ENCODE data around the gene STING1.

The STING1 gene

DNA sequence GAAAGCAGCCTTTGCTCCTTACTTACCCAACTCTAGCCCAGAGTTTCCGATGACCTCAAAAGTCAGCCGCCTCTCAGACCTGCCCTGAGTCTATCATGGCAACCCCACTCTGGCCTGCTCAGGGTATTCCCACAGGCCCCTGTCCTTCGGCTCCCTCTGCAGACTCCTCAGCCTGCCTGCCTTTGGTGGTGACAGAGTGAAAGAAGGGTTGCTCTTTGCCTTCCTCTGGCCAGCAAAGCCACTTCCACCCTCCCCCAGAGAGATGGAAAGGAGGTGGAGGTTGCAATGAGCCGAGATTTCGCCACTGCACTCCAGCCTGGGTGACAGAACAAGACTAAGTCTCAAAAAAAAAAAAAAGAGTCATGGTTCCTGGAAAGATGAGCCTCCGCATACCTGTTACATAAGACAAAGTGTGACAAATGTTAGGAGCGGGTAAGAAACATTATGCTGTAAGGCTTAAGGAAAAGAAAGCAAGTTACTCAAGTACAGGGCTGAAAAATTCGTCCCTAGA, 14.1 kb downstream of the STING1 start:
- no peak for DNase-seq (ENCODE audit: low read depth in 2 of 2, low spot score in 1 of 2)

DNA sequence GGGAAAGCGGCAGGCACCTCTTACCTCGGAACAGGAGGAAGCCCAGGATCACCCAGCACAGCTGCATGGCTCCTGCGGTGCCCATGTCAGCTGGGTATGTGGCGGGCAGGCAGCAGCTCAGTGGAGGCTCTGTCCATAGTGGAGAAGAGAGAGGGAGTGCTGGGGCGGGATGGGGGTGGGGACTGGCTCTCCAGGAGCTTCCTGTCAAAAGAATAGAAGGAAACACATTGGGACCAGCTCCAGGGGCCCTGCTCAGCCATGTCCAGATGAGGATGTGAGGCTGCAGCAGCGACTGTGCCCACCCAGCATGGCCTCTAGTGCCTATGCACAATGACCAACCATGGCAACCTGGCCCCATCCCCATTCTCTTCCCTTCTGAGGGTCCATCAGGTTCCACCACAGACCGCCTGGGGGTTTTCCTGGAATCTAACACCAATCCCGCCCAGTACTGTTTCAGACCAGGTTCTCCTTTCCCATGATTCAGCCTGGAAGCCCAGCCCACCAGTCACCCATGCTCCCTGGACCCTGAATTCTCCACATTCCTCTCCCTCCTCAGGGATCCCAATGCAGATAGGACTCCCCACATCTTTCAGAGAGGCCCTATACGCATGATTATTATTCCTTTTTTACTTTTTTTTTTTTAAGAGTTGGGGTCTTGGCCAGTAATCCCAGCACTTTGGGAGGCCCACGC, 19.8 kb downstream of the STING1 start, which contains the start of gene ECSCR:
Gene ECSCR (minus strand): TSS at position 158 of the 691 bp plus-strand sequence. CDS start 73 bp downstream, at position 85.
- no peak for DNase-seq (ENCODE audit: low read depth in 2 of 2, low spot score in 1 of 2)

DNA sequence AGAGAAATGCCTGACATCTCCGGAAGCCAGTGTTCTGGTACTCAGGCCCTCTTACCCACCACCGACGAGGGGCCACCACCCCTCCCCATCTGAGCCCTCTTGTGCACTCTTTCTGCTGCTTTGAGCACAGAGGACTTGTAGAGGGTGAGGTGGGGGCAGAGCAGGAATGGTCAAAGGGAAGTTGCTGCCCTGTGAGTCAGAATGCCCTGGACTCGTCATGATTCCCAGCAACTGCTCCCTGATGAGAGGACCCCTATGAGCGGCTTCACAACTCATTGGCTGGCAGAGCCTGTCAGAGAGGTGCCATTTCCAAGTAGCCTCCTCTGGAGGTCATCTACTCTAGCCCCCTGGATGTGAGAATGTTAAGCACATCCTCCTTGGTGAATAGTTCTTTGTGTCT, 20.9 kb downstream of the STING1 start:
- no peak for DNase-seq (ENCODE audit: low read depth in 2 of 2, low spot score in 1 of 2)

DNA sequence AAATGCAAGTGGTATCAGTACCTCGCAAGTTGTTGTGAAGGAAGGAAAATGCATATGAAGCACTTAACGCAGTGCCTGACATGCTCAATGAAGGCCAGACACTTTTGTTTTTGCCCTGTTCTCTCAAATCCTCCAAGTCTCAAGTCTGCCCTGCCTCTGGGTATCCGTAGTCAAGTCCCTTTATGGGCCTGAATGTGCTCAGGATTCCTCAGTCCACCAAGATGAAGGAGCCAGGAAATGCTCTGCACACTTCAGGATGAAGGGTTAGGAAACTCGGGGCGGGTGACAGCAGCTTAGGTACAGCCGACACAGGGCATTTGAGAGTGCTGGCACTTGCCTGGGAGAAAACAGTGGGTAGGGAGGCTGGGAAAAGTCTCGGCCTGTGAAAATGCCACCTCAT, 21.4 kb downstream of the STING1 start:
- DNase-seq (ENCODE audit: low read depth in 2 of 2, low spot score in 1 of 2): no peak

DNA sequence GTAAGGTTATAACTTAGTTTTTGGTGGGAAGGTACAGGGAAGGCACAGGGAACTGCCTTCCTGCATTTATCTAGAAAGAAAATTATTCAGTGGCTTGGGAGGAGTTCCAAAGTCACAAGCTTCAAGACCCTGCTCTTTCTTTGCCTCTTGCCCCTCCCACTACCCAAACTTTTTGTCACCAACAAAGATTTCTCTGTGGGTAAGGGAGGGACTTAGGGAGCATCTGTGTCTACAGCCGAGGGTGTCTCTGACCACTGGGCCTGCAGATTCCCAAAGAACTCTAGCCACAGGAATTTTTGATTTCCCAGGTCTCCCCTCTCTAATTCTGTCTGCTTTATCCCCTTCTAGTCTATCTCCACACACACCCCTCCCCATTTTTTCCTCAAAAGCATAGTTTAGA, 22.1 kb downstream of the STING1 start:
- DNase-seq (ENCODE audit: low read depth in 2 of 2, low spot score in 1 of 2): no peak

DNA sequence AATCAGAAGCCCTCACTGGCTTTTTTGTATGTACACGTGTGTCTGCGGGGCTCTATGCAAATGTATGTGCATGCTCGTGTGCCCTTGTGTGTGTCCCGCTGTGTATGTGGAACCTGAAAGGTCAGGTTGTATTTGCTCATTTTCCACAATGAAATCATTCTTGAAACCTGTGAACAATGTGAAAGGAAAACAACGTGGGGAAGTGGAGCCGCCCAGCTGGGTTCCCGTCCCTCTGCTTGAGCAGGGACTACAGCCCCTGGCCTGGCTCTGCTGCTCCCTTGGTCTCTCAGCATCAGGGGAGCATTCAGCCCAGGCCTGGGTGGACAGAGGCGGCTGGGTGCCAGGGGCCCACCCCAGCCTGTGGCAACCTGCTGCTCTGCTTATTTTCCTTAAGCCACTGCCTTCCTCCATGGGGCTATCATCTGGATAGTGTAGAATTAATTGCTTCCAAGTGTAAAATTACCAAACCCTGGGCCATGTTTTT, 23.1 kb downstream of the STING1 start:
- no peak for DNase-seq (ENCODE audit: low read depth in 2 of 2, low spot score in 1 of 2)

DNA sequence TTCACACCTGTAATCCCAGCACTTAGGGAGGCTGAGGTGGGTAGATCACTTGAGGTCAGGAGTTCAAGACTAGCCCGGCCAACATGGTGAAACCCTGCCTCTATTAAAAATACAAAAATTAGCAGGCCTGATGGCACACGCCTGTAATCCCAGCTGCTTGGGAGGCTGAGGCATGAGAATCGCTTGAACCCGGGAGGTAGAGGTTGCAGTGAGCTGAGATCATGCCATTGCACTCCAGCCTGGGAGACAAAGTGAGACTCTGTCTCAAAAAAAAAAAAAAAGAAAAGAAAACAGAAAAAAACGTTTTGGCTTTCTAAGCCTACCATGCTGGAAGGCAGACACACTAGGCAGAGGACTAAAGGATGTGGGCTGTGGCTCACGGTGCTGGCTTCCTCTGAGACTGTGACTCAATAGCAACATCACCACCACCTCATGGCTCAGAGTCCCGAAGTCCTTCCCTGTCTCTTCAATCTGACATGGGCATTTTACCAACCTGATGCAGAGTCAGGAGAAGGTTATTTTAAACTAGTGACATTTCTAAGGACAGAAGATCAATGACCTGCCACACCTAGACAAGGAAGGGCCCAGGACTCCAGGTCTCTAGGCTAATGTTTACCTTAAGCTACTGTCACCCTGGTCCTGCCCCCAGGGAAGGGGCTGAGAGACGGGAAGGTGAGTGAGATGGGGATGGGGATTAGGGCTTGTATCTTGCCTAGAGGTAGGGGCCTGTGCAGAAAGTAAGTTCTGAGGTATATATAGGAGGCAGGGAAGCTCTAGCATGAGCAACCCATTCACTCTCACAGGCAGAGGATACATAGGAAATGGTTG, 23.8 kb downstream of the STING1 start:
- DNase-seq (ENCODE audit: low read depth in 2 of 2, low spot score in 1 of 2): peak; percentile 44 to 52

DNA sequence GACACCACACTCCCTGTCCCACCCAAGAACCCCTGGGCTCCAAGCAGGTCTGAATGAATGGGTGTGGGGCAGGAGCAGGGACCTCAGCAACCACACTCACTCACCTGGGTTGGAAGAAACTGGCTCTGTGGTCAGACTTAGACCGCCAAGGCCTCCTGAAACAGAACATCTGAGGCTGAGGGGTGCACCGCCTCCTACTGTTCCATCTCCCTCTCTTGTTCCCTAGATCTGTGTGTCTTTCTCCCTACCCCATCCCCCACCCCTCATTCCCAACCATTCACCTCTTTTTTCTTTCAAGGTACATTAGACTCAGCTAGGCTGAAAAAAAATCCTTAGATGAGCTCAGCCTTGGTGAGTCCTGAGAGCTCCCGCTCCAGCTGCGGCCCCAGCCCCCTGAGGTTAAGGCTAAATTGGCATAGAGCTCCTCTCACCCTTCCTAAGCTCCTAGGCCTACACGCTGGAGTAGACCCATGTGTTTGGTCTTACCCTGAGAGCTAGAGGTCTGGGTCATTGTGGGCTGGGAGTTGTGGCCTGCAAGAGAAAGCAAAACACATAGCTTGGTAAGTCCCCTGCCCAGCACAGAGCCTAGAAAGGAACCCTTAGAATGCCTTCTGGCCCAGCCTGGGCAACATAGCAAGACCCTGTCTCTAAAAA, 24.8 kb downstream of the STING1 start:
- no peak for DNase-seq (ENCODE audit: low read depth in 2 of 2, low spot score in 1 of 2)

DNA sequence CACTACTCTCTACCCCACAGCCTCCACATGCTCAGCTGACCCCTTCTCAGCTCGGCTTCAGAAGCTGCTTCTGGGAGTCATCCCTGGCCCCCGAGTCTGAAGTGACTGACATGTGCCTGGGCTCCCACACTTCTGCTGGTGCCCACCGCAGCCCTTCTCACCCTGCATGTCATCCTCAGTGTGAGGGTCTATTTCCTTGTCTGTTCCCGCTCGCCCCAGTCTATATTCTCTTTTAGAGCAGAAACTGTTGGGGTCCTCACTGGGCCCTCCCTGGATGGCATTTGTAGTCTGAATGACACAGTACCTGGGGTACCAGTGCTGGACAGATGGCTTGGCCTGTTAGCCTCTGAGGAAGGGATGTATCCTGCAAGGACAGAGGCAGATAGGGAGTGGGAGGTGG, 25.3 kb downstream of the STING1 start:
- DNase-seq (ENCODE audit: low read depth in 2 of 2, low spot score in 1 of 2): no peak

DNA sequence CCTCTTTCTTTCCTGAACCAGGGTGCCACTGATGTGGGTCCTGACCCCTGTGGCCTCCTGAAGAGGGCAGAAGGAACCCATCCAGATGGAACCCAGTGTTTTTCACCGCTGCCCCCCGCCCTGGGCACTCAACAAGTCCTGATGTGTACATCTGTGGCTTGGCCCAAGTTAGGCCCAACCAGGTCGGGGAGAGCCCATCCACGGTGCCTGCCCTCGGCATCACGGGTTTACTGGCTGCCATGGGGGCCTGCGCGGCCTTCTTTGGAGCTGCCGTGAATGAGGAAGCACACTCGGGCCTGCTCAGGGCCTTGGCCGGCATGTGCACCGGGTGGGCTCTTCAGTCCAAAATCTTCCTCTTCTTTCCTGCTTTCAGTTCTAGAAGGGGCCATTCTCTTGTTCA, 25.8 kb downstream of the STING1 start:
- no peak for DNase-seq (ENCODE audit: low read depth in 2 of 2, low spot score in 1 of 2)

DNA sequence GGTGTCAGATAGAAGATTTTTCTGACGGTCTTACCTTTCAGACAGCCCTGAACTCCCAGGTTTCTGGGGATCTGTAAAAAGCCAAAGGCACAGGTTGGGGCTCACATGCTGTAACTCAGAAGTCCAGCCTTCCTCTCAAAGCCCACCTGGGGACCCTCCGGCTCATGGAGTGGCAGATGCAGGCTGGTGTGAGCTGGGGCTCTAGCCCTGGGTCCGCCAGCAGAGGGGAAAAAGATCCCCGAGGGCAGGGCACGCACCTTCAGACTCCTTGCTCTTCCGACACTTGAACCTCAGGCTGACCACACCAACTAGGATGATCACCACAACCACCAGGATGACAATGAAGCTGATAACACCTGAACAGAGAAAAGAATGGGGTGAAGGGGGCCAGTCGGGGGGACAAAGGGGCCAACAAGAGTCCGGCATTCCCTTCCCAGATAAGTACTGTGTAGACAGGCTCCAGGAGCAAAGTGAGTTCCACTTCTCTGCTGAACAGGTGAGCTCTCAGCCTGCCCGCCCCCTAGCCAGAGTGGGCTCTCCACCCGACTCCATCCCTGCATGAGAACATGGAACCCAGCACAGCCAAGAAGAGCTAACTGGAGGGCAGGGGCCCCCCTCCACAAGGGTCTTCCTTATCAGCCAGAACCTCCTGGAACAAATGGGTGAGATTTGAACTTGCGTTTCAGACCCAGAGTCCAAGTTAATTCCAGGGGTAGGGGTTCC, 27.8 kb downstream of the STING1 start:
- no peak for DNase-seq (ENCODE audit: low read depth in 2 of 2, low spot score in 1 of 2)

DNA sequence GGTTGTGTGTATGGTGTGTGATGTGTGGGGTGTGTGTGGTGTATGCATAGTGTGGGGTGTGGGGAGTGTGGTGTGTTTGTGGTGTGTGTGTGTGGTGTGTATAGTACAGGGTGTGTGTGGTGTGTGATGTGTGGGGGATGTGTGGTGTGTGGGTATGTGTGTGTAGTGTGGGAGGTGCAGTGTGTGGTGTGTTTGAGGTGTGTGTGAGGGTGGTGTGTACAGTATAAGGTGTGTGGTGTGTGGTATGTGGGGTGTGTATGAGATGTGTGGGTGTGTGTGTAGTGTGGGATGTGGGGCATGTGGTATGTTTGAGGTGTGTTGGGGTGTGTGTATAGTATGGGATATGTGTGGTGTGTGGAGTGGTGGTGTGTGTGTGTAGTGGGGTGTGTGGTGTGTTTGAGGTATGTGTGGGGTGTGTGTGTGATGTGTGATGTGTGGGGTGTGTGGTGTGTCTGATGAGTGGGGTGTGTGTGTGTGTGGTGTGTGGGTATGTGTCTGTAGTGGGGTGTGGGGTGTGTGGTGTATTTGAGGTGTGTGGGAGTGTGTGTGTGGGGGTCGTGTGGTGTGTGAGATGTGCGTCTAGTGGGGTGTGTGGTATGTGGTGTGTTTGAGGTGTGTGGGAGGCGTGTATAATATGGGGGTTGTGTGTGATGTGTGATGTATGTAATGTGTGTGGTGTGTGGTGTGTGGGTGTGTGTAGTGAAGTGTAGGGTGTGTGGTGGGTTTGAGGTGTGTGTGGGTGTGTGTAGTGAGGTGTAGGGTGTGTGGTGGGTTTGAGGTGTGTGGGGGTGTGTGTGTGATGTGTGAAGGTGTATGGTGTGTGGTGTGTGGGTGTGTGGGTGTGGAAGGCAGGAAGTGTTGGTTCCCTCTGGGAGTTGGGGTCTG, 28.6 kb downstream of the STING1 start:
- no peak for DNase-seq (ENCODE audit: low read depth in 2 of 2, low spot score in 1 of 2)

DNA sequence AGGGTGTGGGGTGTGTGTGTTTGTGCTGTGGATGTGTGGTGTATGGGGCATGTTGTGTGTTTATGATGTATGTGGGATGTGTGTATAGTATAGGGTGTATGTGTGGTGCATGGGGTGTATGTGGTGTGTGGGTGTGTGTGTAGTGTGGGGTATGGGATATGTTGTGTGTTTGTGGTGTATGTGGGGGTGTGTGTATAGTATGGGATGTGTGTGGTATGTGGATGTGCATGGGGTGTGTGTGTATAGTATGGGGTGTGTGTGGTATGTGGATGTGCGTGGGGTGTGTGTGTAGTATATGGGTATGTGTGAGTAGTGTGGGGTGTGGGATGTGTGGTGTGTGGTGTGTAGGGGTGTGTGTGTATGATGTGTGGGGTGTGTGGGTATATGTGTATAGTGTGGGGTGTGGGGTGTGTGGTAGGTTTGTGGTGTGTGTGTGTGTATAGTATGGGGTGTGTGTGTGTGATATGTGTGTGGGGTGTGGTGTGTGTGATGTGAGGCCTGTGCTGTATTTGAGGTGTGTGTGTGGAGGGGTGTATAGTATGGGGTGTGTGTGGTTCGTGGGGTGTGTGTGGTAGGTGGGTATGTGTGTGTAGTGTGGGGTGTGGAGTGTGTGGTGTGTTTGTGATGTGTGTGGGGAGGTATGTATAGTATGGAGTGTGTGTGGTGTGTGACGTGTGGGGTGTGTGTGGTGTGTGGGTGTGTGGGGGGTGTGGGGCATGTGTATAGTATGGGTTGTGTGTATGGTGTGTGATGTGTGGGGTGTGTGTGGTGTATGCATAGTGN, 30.5 kb downstream of the STING1 start:
- DNase-seq (ENCODE audit: low read depth in 2 of 2, low spot score in 1 of 2): no peak

DNA sequence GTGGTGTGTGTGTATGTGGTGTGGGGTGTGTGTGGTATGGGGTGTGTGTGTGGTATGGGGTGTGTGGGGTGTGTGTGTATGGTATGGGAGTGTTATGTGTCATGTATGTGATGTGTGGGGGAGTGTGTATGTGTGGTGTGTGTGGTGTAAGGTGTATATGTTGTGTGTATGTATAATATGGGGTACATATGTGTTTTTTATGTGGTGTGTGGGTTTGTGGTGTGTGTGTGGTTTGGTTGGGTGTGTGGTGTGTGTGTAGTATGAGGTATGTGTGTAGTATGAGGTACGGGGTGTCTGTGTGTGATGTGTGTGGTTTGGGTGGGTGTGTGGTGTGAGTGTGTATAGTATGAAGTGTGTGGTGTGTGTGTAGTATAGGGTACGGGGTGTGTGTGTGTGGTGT, 31.4 kb downstream of the STING1 start:
- no peak for DNase-seq (ENCODE audit: low read depth in 2 of 2, low spot score in 1 of 2)

DNA sequence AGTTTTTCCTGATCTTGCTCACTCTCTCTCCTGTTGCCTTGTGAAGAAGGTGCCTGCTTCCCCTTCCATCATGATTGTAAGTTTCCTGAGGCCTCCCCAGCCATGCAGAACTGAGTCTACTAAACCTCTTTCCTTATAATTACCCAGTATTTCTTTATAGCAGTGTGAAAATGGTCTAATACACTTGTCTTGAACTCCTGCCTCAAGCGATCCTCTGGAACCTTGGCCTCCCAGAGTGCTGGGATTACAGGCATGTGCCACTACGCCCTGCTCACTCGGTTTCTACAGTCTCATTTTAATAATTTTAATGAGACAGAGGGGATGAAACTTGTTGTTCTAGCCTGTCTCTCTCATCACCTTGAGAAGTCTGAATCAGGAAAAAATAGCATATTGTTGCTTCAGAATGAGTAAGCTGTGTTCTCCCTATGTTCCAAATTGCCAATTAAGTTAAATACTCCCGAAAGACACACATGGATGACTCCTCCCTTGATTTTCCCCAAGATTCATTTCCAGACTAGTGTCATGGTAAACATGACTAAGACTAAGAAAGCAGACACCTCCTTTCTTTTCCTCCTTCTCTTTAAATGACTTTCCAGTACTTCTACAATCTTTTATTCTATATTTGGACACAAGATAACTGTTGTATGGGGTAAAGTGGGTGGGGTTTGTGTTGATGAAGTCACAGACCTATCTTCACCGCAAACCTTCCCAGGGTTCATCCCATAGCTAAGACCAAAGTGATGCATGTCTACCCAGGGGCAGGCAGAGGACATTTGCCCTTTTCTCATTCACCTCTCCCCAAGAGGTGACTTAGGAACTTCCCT, 35.4 kb downstream of the STING1 start:
- DNase-seq (ENCODE audit: low read depth in 2 of 2, low spot score in 1 of 2): no peak

DNA sequence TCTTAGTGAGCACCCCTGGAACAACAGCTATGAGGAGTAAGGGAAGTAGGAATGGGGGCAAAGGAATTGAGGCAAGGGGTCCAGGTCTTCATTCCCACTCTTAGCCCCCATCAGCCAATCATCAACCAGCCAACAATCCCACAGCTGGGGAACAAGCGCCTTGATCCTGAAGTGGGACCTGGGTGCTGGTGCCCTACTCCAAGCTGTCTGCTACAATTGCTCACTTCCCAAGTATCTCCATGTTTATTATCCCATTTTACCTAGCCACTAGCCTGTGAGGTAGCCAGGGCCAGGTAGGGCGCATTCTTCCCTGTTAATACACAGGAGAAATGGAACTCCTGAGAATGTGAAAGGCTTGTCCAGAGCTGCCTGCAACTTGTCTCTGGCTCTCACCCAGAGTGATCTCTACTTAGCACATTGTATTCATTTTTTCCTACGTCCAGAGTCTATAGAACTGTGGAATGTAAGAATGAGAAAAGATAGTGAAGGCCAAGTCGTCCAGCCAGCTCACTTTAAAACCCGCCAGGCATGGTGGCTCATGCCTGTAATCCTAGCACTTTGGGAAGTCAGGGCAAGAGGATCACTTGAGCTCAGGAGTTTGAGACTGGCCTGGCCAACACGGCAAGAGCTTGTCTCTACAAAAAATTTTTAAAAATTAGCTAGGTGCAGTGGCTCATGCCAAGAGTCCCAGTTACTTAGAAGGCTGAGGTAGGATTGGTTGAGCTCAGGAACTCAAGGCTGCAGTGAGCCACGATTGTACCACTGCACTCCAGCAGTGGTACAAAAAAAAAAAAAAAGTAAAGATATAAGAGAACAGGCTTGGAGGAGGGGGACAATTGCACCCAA, 37.0 kb downstream of the STING1 start:
- DNase-seq (ENCODE audit: low read depth in 2 of 2, low spot score in 1 of 2): no peak

DNA sequence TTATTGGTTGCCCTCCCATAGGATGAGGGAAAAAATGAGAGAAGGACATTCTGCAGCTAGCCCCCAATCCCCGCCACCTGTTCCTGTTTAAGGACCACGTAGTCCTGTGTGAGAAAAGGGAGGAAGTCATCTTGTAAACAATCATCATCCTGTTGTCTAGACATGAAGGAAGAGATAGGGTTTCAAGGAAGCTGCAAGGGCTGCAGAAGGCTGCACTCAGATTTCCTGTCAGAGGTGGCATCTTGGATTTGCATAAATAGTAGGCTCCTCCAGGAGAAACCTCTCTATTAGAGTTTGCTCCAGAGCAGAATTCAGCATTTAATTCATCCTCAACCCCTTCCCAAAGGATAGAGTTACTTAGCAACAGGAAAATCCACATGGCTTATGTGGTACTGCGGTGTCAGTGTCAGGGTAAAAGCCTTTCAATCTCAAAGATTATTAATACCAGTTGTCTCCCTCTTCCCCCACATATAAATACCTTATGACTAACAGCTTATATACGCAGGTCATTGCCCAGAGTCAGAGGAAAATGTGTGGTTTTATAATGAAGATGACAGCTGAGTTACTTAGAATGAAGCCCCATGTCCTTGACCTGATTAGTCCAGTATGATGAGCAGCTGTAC, 38.6 kb downstream of the STING1 start:
- DNase-seq (ENCODE audit: low read depth in 2 of 2, low spot score in 1 of 2): no peak
